Cardiac fibroblast (primary cell): ENCODE measurements around the gene OVOL1.

ENCODE experiments used
- DNase-seq, 2 donors: peaks; one replicate each; pipeline versions ENCODE4 v3.0.0 to v3.0.0-alpha.2; 2010; ENCODE audit warnings: low read depth in 2 of 2
- H3K4me3 ChIP-seq, 2 donors: replicated peaks in 1 of 2; 1 replicate in 1 of 2; 2 replicates in 1 of 2; pipeline ENCODE4 v1.5.1; 2011; ENCODE audit warnings: low read depth in 2 of 2, low read length in 2 of 2, mild to moderate bottlenecking in 2 of 2, moderate library complexity in 1 of 2
- TF ChIP-seq, protein P1 (sequence below): IDR thresholded peaks from one replicate; pipeline ENCODE4 v1.5.1; 2011; ENCODE audit warnings: low read depth, mild to moderate bottlenecking, low read length, inconsistent platforms

OVOL1 gene

GRCh38 chr11:65786786-65787636 lies at the start of gene OVOL1:
Gene OVOL1, plus strand, starts transcription at chr11:65787063. Its CDS starts 311 bp downstream, at chr11:65787374.
- TF ChIP-seq, protein P1, sequence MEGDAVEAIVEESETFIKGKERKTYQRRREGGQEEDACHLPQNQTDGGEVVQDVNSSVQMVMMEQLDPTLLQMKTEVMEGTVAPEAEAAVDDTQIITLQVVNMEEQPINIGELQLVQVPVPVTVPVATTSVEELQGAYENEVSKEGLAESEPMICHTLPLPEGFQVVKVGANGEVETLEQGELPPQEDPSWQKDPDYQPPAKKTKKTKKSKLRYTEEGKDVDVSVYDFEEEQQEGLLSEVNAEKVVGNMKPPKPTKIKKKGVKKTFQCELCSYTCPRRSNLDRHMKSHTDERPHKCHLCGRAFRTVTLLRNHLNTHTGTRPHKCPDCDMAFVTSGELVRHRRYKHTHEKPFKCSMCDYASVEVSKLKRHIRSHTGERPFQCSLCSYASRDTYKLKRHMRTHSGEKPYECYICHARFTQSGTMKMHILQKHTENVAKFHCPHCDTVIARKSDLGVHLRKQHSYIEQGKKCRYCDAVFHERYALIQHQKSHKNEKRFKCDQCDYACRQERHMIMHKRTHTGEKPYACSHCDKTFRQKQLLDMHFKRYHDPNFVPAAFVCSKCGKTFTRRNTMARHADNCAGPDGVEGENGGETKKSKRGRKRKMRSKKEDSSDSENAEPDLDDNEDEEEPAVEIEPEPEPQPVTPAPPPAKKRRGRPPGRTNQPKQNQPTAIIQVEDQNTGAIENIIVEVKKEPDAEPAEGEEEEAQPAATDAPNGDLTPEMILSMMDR, result no peak
- H3K4me3 ChIP-seq, result no peak within 1 kb of the TSS
- no peak for DNase-seq

DNA sequence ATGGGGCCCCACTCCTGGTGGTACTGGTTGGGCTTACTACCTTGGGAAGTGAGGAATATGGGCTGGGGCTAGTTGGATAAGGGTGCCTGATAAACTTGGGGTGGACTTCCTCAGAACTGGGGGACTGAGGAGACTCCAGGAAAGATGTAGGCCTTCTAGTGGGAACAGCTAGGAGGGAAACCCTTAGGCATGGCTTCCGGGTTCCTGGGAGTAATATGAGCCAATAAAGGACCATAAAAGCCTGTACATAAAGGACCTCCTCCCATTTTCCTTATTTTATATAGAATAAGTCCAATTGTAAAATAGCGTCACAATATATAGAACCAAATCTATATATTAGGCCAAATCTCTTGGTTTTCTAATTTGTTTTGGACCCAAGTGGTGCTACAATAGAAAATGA lies 47.8 kb upstream of the OVOL1 start:
- no peak for DNase-seq
- H3K4me3 ChIP-seq, result no peak overlapping the region
- TF ChIP-seq, protein P1, result no peak

DNA sequence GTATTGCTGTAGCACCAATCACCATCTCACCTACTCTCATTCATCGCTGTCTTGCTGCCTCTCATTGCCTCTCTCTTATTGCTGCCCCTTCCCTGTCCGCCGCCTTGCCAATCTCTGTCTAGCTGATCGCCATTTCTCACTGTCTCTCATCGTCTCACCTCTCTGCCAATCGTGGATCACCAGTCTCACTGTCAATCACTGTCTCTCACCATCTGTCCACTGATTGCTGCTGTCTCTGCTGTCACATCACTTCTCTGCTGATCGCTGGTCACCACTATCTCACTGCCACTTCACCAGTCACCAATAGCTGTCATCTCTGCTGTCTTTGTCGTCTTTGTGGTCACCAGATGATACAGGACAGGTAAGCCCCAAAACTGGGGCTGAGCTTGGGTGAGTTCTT lies 45.7 kb upstream of the OVOL1 start:
- no peak overlapping the region for H3K4me3 ChIP-seq
- TF ChIP-seq, protein P1, result no peak

GRCh38 chr11:65742353-65742752 lies 44.5 kb upstream of the OVOL1 start:
- no peak overlapping the region for H3K4me3 ChIP-seq
- TF ChIP-seq, protein P1, result no peak
- no peak for DNase-seq

More for the DNA sequence above, 45.7 kb upstream of the OVOL1 start:
- no peak for DNase-seq

GRCh38 chr11:65743681-65744025 lies 43.2 kb upstream of the OVOL1 start:
- TF ChIP-seq, protein P1, result no peak
- no peak overlapping the region for H3K4me3 ChIP-seq
- no peak for DNase-seq

DNA sequence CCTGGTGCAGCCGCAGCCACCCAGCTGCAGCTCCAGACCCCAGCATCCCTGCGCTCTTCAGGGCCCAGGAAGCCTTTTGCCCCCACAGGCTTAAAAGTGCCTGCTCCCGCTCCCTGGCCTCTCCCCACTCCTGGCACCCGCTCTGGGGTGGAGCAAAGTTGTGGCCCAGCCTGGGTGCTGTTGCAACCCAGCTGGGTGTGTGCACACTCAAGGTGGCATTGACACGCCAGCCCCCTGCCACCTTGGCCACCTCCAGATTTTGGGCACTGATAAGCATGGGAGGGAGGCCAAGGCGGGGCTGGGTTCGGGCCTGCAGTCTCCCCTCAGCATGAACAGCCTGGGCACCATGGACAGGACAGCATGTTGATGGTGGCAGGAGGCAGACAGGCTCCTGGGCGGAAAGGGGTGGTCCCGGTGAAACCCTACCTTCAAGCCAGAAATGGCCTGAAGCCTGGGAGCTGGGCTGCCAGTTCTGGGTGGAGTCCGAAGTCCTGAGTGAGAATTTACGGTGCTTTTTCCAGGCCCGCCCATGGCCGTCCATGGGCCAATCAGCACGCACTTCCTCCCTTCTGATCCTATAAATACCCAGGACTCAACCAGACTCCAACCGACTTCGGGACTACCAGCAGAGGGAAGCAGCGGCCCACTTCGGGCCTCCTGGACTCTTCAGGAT lies 42.7 kb upstream of the OVOL1 start:
- TF ChIP-seq, protein P1, result peak; percentile 35
- H3K4me3 ChIP-seq, result no peak overlapping the region
- DNase-seq, result peak; percentile 44 to 59
